Measurements from ENCODE around the gene SLC13A5.
"Not testable (repeated sequence)": the region's sequence is repeated elsewhere in the genome, so short reads cannot be mapped to it uniquely, and the experiment has no call there.

Gene SLC13A5

GRCh38 chr17:6713130-6713917 is at the start of gene SLC13A5:
TSS of gene SLC13A5 (minus strand) at chr17:6713369. CDS start at chr17:6713333, 36 bp downstream.
- no peak for DNase-seq

GRCh38 chr17:6761779-6762178 is 48.6 kb upstream of the SLC13A5 start:
- DNase-seq = no peak

- DNase-seq = no peak
Measured at GRCh38 chr17:6757747-6758146, 44.6 kb upstream of the SLC13A5 start.

- DNase-seq = no peak
Measured at GRCh38 chr17:6756425-6757031, 43.4 kb upstream of the SLC13A5 start.

- no peak for DNase-seq
Measured at GRCh38 chr17:6755731-6756184, 42.6 kb upstream of the SLC13A5 start, which contains the start of gene XAF1. TSS of gene XAF1 (plus strand) at chr17:6756046. CDS start at chr17:6756079, 33 bp downstream.

- DNase-seq = no peak
Measured at GRCh38 chr17:6755281-6755680, 42.1 kb upstream of the SLC13A5 start.

GRCh38 chr17:6753546-6753945 is 40.4 kb upstream of the SLC13A5 start:
- no peak for DNase-seq

GRCh38 chr17:6753006-6753445 is 39.9 kb upstream of the SLC13A5 start:
- no peak for DNase-seq

GRCh38 chr17:6752068-6752909 is 39.1 kb upstream of the SLC13A5 start:
- no peak for DNase-seq

- DNase-seq = no peak
Measured at GRCh38 chr17:6749519-6749918, 36.4 kb upstream of the SLC13A5 start.

GRCh38 chr17:6748617-6749016 is 35.4 kb upstream of the SLC13A5 start:
- no peak for DNase-seq

GRCh38 chr17:6746665-6747064 is 33.5 kb upstream of the SLC13A5 start:
- not testable (repeated sequence) for DNase-seq

GRCh38 chr17:6729531-6729930 is 16.4 kb upstream of the SLC13A5 start:
- DNase-seq = no peak

- no peak for DNase-seq
Measured at GRCh38 chr17:6724009-6724408, 10.8 kb upstream of the SLC13A5 start.

- DNase-seq = no peak
Measured at GRCh38 chr17:6721744-6722143, 8.6 kb upstream of the SLC13A5 start.

GRCh38 chr17:6716736-6717135 is 3.6 kb upstream of the SLC13A5 start:
- DNase-seq = no peak

GRCh38 chr17:6714315-6714874 is 1.2 kb upstream of the SLC13A5 start:
- no peak for DNase-seq

GRCh38 chr17:6713918-6714271 is 726 bp upstream of the SLC13A5 start:
- no peak for DNase-seq

- no peak for DNase-seq
Measured at GRCh38 chr17:6712854-6713129, 377 bp downstream of the SLC13A5 start.

GRCh38 chr17:6712058-6712853 is 913 bp downstream of the SLC13A5 start:
- no peak for DNase-seq

- DNase-seq = no peak
Measured at GRCh38 chr17:6711681-6712057, 1.5 kb downstream of the SLC13A5 start.

- DNase-seq = no peak
Measured at GRCh38 chr17:6711081-6711674, 2.0 kb downstream of the SLC13A5 start.
